HCT116 (cell line): ENCODE data around the gene IZUMO1. TPM values are rescaled to one million over a fixed set of nuclear protein-coding genes. Genes with fewer than 3 reads are reported as not detected.

Experiments used
- ATAC-seq: fragments of 200-7000 bp; cut with Tn5 transposase; 2 replicates; pipeline ENCODE4 v1.9.1; 2020; ENCODE audit warnings: mild to moderate bottlenecking, moderate library complexity
- BruUV-seq: library from RNA; stranded (reverse); fragments of 400-500 nt; replicated peaks from 2 replicates; lab custom pipeline; 2021; lab: Mats Ljungman, UMichigan
- CTCF ChIA-PET: fragments of 300-600 bp; sonication (Branson Sonifier 250); formaldehyde crosslinking; loops from one replicate; lab custom pipeline; 2021; ENCODE audit warnings: antibody characterized with exemption; lab: Charles Lee
- POLR2A ChIA-PET: fragments of 300-600, 350-600 bp; sonication (Branson Sonifier 250); formaldehyde crosslinking; loops from one replicate; lab custom pipeline; 2021; ENCODE audit warnings: antibody characterized with exemption; lab: Charles Lee
- RAD21 ChIA-PET, 2 experiments: fragments of 300-600 bp; sonication (Branson Sonifier 250); formaldehyde crosslinking; loops; one replicate each; lab custom pipeline; 2023; ENCODE audit warnings: low total read pairs in 2 of 2; ENCODE audit not compliant: uncharacterized antibody in 2 of 2, unreplicated experiment in 2 of 2, low non-redundant PET in 1 of 2; lab: Charles Lee
- DNase-seq: peaks from one replicate; pipeline ENCODE4 v3.0.0-alpha.2; 2010; ENCODE audit warnings: low read depth, low spot score
- H2AFZ ChIP-seq: fragments of 200-600 bp; shearing (Covaris generic), sonication (generic); 2 replicates; pipeline ENCODE4 v1.6.1; 2017; ENCODE audit warnings: low read depth, mixed run types, mixed read lengths, antibody characterized with exemption, low read length; ENCODE audit not compliant: poor library complexity, severe bottlenecking
- H3K27ac ChIP-seq: 2 replicates; pipeline ENCODE4 v1.5.1; 2012; ENCODE audit warnings: low read depth, low read length
- H3K27me3 ChIP-seq: fragments of 200-600 bp; sonication (generic); 2 replicates; pipeline ENCODE4 v1.6.1; 2016; ENCODE audit warnings: mixed run types, low read length, mixed read lengths; ENCODE audit not compliant: insufficient read depth
- H3K36me3 ChIP-seq, 2 experiments: fragments of 200-500 bp in 1 of 2; fragments of 200-600 bp in 1 of 2; sonication (Bioruptor generic) in 1 of 2; sonication (generic) in 1 of 2; 2 replicates each; pipeline versions ENCODE4 v1.5.1 to v1.6.1; 2014 to 2016; ENCODE audit warnings: low read length in 2 of 2, inconsistent platforms in 1 of 2, mixed read lengths in 1 of 2, mixed run types in 1 of 2; ENCODE audit not compliant: insufficient read depth in 2 of 2, control insufficient read depth in 1 of 2
- H3K4me1 ChIP-seq, 2 experiments: fragments of 200-600 bp in 1 of 2; sonication (generic) in 1 of 2; 2 replicates each; pipeline versions ENCODE4 v1.5.1 to v1.6.1; 2012 to 2017; ENCODE audit warnings: low read length in 2 of 2, inconsistent platforms in 1 of 2, mild to moderate bottlenecking in 1 of 2, mixed read lengths in 1 of 2, mixed run types in 1 of 2, moderate library complexity in 1 of 2; ENCODE audit not compliant: insufficient read depth in 2 of 2, control insufficient read depth in 1 of 2
- H3K4me2 ChIP-seq: fragments of 200-600 bp; sonication (generic); 2 replicates; pipeline ENCODE4 v1.6.1; 2017; ENCODE audit warnings: mixed run types, low read length, mixed read lengths
- H3K4me3 ChIP-seq, 2 experiments: fragments of 200-600 bp in 1 of 2; sonication (generic) in 1 of 2; replicated peaks in 1 of 2; 2 replicates each; pipeline ENCODE4 v1.5.1; 2011 to 2016; ENCODE audit warnings: low read length in 2 of 2, control low read depth in 1 of 2, low read depth in 1 of 2, mild to moderate bottlenecking in 1 of 2, mixed read lengths in 1 of 2, mixed run types in 1 of 2
- H3K79me2 ChIP-seq: fragments of 200-600 bp; sonication (generic); 2 replicates; pipeline ENCODE4 v1.6.1; 2017; ENCODE audit warnings: mild to moderate bottlenecking, mixed run types, low read length, moderate library complexity, mixed read lengths; ENCODE audit not compliant: insufficient read depth
- H3K9ac ChIP-seq: fragments of 200-600 bp; sonication (generic); 2 replicates; pipeline ENCODE4 v1.6.1; 2016; ENCODE audit warnings: low read length, mixed read lengths
- H3K9me2 ChIP-seq: fragments of 200-600 bp; sonication (generic), shearing (Covaris generic); 2 replicates; pipeline ENCODE4 v1.6.1; 2017; ENCODE audit warnings: mixed run types, mild to moderate bottlenecking, moderate library complexity; ENCODE audit not compliant: insufficient read depth
- H3K9me3 ChIP-seq, 2 experiments: fragments of 200-500 bp in 1 of 2; fragments of 200-600 bp in 1 of 2; sonication (Bioruptor generic) in 1 of 2; sonication (generic) in 1 of 2; 2 replicates each; pipeline ENCODE4 v1.6.1; 2014 to 2017; ENCODE audit warnings: low read length in 2 of 2, mixed read lengths in 2 of 2, inconsistent platforms in 1 of 2, low read depth in 1 of 2, mild to moderate bottlenecking in 1 of 2, mixed run types in 1 of 2, moderate library complexity in 1 of 2; ENCODE audit not compliant: control insufficient read depth in 1 of 2, insufficient read depth in 1 of 2
- H4K20me1 ChIP-seq: fragments of 200-600 bp; sonication (generic), shearing (Covaris generic); 2 replicates; pipeline ENCODE4 v1.6.1; 2017; ENCODE audit warnings: mixed run types, mild to moderate bottlenecking, moderate library complexity; ENCODE audit not compliant: insufficient read depth
- CBX3 ChIP-seq: IDR thresholded peaks from 2 replicates; pipeline ENCODE4 v1.6.1; 2012; ENCODE audit warnings: low read depth
- CEBPB ChIP-seq: IDR thresholded peaks from 2 replicates; pipeline ENCODE4 v1.6.1; 2012; ENCODE audit warnings: low read depth
- CTCF ChIP-seq, 3 experiments: fragments of 200-600 bp in 1 of 3; sonication (generic) in 1 of 3; IDR thresholded peaks in 2 of 3; conservative IDR thresholded peaks in 1 of 3; 2 replicates each; pipeline ENCODE4 v1.5.1; 2012 to 2017; ENCODE audit warnings: low read depth in 2 of 3, low read length in 2 of 3, antibody characterized with exemption in 1 of 3, borderline replicate concordance in 1 of 3, control low read depth in 1 of 3, mild to moderate bottlenecking in 1 of 3, mixed read lengths in 1 of 3, mixed run types in 1 of 3, moderate library complexity in 1 of 3; ENCODE audit not compliant: insufficient read depth in 1 of 3
- ELF1 ChIP-seq: IDR thresholded peaks from 2 replicates; pipeline ENCODE4 v1.6.1; 2012; ENCODE audit warnings: low read depth, borderline replicate concordance
- EZH2 ChIP-seq: fragments of 200-600 bp; sonication (generic); IDR thresholded peaks from 2 replicates; pipeline ENCODE4 v1.6.1; 2017; ENCODE audit warnings: antibody characterized with exemption, mixed run types
- FOSL1 ChIP-seq: IDR thresholded peaks from 2 replicates; pipeline ENCODE4 v1.6.1; 2012; ENCODE audit warnings: low read depth
- JUND ChIP-seq: IDR thresholded peaks from 2 replicates; pipeline ENCODE4 v1.6.1; 2012
- POLR2AphosphoS5 ChIP-seq: IDR thresholded peaks from 2 replicates; pipeline ENCODE4 v1.6.1; 2011; ENCODE audit warnings: mild to moderate bottlenecking, low read depth, low read length, moderate library complexity
- RAD21 ChIP-seq: IDR thresholded peaks from 2 replicates; pipeline ENCODE4 v1.6.1; 2012; ENCODE audit warnings: low read depth, mild to moderate bottlenecking
- REST ChIP-seq: IDR thresholded peaks from 2 replicates; pipeline ENCODE4 v1.6.1; 2012; ENCODE audit warnings: low read depth
- SIN3A ChIP-seq: IDR thresholded peaks from 2 replicates; pipeline ENCODE4 v1.6.1; 2012; ENCODE audit warnings: low read depth
- SP1 ChIP-seq: IDR thresholded peaks from 2 replicates; pipeline ENCODE4 v1.6.1; 2012; ENCODE audit warnings: low read depth
- SRF ChIP-seq: IDR thresholded peaks from 2 replicates; pipeline ENCODE4 v1.6.1; 2012; ENCODE audit warnings: low read depth
- YY1 ChIP-seq: IDR thresholded peaks from 2 replicates; pipeline ENCODE4 v1.6.1; 2011; ENCODE audit warnings: low read length, low read depth, moderate library complexity, mild to moderate bottlenecking; ENCODE audit not compliant: insufficient replicate concordance; ENCODE audit errors: extremely low read depth
- ZFX ChIP-seq: fragments of 450-650 bp; IDR thresholded peaks from 2 replicates; pipeline ENCODE4 v1.6.1; 2017
- intact Hi-C: fragments of 100-400 bp; cut with micrococcal nuclease; formaldehyde crosslinking; loops from 2 replicates; pipeline ENCODE4 v1.10.0; 2022
- total RNA-seq: library from RNA; stranded (reverse); gene quantifications from one replicate; pipeline ENCODE4 v1.2.1, GENCODE V29; 2021; ENCODE audit not compliant: unreplicated experiment

The IZUMO1 gene
- total RNA-seq, 1 experiment from 2014 or later: 1.7 TPM

- TF ChIP-seq REST (no peak), SP1 (no peak), CBX3 (no peak), RAD21 (no peak), SIN3A (no peak), ZFX (no peak), CEBPB (no peak), YY1 (no peak), SRF (no peak), FOSL1 (no peak), POLR2AphosphoS5 (no peak)
Measured at GRCh38 chr19:48784527-48784926, 37.8 kb upstream of the IZUMO1 start (continued).

GRCh38 chr19:48780631-48781391 is 34.1 kb upstream of the IZUMO1 start:
- Histone ChIP-seq H3K4me1 (peaks cover 23 to 28% of the 10 kb centered on the region in 2 experiments; a peak in 3 of 4 replicates), H3K4me3 (no peak overlapping the region), H2AFZ (peak overlapping the region; percentile 83), H3K9me3 (no peaks in the 10 kb centered on the region), H3K9me2 (no peaks in the 10 kb centered on the region), H3K27ac (peak overlapping the region; percentile 36), H3K79me2 (no peaks in the 10 kb centered on the region), H3K27me3 (no peaks in the 10 kb centered on the region), H3K9ac (no peak overlapping the region), H4K20me1 (no peaks in the 10 kb centered on the region), H3K4me2 (peak overlapping the region; percentile 34), H3K36me3 (no peaks in the 10 kb centered on the region)
- intact Hi-C loops: no loop called here
- ATAC-seq (peak; percentile 29; the same call in 1 of the 2 replicates), DNase-seq (no peak)
- ChIA-PET POLR2A (interaction anchor here (0.7 kb wide), 1 partner anchor 10 kb away, joined by 3 read pairs; no protein-coding TSS in a partner anchor), CTCF (no interaction called here), RAD21 (no interaction called here)
- TSS peak; percentile 95 for BruUV-seq
- TF ChIP-seq CTCF (IDR thresholded peaks at IDR 0.05 in 2 of 3, conservative IDR thresholded peaks at IDR 0.05 in 1 of 3; ENCODE audit: borderline replicate concordance in 1 of 3, insufficient read depth in 1 of 3, low read depth in 2 of 3, low read length in 2 of 3): no peak
- no peak for TF ChIP-seq SP1
- no peak for TF ChIP-seq ELF1
- no peak for TF ChIP-seq REST
- peak; percentile 56; the same call in 1 of the 2 replicates for TF ChIP-seq JUND
- TF ChIP-seq RAD21: no peak
- peak; percentile 52; the same call in 1 of the 2 replicates for TF ChIP-seq FOSL1
- TF ChIP-seq SRF: no peak; the same call in 1 of the 2 replicates
- TF ChIP-seq YY1: no peak
- TF ChIP-seq EZH2: no peak
